Measurements from ENCODE around the gene INPP1. TPM values are rescaled to one million over a fixed set of nuclear protein-coding genes. Genes with fewer than 3 reads are reported as not detected.
"Not testable (repeated sequence)": the region's sequence is repeated elsewhere in the genome, so short reads cannot be mapped to it uniquely, and the experiment has no call there.

INPP1 gene
- total RNA-seq, 2 experiments from 2014 or later, result 6.3 to 7.0 TPM

DNA sequence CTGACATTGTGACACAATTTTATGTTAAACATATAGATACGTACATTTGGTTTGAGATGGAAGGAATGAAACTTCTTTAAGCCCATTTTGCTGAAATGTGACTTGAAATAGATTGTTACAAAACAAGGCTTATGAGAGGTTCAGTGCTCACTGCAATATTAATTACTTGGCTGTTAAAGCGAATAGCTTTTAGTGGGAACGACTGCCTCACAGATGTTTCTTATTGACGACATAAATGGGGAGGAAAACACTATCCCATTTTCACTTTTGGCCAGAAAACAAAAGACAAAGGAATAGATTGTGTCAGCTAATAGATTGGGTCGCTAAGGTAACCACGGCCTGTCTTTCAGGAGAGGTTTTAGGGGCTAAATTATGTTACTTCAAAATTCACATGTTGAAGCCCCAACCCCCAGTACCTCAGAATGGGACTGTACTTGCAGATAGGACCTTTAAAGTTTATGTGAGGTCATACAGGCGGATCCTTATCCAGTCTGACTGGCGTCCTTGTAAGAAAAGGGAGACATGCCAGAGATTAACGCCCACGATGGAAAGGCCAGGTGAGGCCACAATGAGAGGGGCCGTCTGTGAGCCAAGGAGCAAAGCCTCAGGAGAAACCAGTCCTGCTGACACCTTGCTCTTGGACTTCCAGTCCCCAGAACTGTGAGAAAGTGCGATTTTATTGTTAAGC lies 10.8 kb downstream of the INPP1 start:
- DNase-seq, result no peak
- Mint-ChIP-seq H3K4me1 (ENCODE audit: low read depth) (peaks cover 4% of the 10 kb centered on the region), H3K27ac (no peak overlapping the region), H3K36me3 (ENCODE audit: low read depth) (no peaks in the 10 kb centered on the region), H3K9me3 (no peaks in the 10 kb centered on the region), H3K4me3 (no peak overlapping the region), H3K27me3 (ENCODE audit: low read depth) (no peaks in the 10 kb centered on the region)
- CTCF ChIA-PET, result interaction anchor here (0.6 to 0.7 kb wide), 2 partner anchors 21 to 215 kb away, joined by 3 to 4 read pairs; no protein-coding TSS in a partner anchor
- intact Hi-C loops (cut with micrococcal nuclease), result no loop called here

- intact Hi-C loops (cut with micrococcal nuclease), result no loop called here
- Mint-ChIP-seq H3K27me3 (ENCODE audit: low read depth) (no peaks in the 10 kb centered on the region), H3K27ac (no peak overlapping the region), H3K4me1 (ENCODE audit: low read depth) (peaks cover 14% of the 10 kb centered on the region), H3K9me3 (no peaks in the 10 kb centered on the region), H3K36me3 (ENCODE audit: low read depth) (no peaks in the 10 kb centered on the region), H3K4me3 (no peak overlapping the region)
- CTCF ChIA-PET, result interaction anchor here (0.6 kb wide), 1 partner anchor 23 kb away, joined by 3 read pairs; no protein-coding TSS in a partner anchor
- no peak for DNase-seq
These were observed 12.7 kb downstream of the INPP1 start for GRCh38 chr2:190355968-190356644.

GRCh38 chr2:190357600-190357999 lies 14.2 kb downstream of the INPP1 start:
- no peak for DNase-seq
- H3K9me3 Mint-ChIP-seq, result no peaks in the 10 kb centered on the region
- intact Hi-C loops (cut with micrococcal nuclease), result no loop called here
- H3K27me3 Mint-ChIP-seq (ENCODE audit: low read depth), result no peaks in the 10 kb centered on the region
- CTCF ChIA-PET, result no interaction called here
- H3K4me1 Mint-ChIP-seq (ENCODE audit: low read depth), result peaks cover 19% of the 10 kb centered on the region
- H3K27ac Mint-ChIP-seq, result no peak overlapping the region
- H3K4me3 Mint-ChIP-seq, result no peak overlapping the region
- H3K36me3 Mint-ChIP-seq (ENCODE audit: low read depth), result no peaks in the 10 kb centered on the region

DNA sequence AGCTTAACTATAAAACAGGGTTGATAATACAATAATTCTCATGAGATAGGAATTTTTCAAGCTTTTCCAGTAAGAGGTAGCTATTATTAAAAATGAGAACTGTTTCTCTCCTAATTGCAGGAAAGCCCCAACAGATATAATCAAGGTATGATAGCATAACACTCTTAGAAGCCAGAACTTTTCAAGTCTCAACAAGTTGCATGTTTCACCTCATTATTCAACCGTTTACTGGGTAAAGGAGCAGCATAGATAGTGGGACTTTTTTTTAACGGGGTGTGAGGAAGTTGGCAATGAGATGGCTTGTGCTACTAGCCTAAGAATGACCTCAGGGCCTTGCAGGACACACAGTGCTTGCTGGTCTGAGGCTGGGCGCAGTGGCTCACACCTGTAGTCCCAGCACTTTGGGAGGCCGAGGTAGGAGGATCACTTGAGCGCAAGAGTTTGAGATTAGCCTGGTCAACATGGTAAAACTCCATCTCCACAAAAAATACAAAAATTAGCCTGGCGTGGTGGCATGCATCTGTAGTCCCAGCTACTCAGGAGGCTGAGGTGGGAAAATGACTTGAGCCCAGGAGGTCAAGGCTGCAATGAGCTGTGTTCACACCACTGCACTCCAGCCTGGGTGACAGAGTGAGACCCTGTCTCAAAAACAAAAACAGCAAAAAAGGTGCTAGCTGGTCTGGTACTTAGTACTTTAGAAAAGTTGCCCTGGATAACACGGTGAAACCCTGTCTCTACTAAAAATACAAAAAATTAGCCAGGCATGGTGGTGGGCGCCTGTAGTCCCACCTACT lies 15.5 kb downstream of the INPP1 start:
- H3K4me3 Mint-ChIP-seq; H3K9me3 Mint-ChIP-seq; DNase-seq; H3K27me3 Mint-ChIP-seq (ENCODE audit: low read depth); intact Hi-C loops (cut with micrococcal nuclease); H3K36me3 Mint-ChIP-seq (ENCODE audit: low read depth): not testable (repeated sequence)
- Mint-ChIP-seq H3K4me1 (ENCODE audit: low read depth) (peaks cover 23% of the 10 kb centered on the region), H3K27ac (peak overlapping the region; percentile 16)
- CTCF ChIA-PET, result interaction anchor here (1.2 to 1.5 kb wide), 3 partner anchors 9 to 38 kb away, joined by 3 read pairs; no protein-coding TSS in a partner anchor

DNA sequence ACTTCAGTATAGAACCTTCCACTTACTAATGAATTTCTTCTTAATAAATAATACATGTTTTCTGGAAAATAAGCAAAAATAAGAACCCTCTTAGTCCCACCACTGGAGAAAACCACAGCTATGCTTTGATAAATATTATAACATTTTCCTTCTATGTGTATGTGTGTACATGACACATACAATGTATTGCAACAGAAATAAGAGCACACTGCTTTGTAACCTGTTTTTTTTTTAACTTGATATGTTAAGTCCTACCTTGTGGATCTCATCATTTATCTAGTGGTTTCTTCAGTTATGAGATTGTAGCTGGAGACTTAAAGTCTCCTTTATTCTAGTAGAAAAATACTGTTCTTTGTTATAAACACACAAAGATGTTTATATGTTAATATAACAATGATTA lies 17.2 kb downstream of the INPP1 start:
- H3K27ac Mint-ChIP-seq, result no peak overlapping the region
- intact Hi-C loops (cut with micrococcal nuclease), result loop anchor here (1.0 to 2.0 kb wide), 2 partner anchors 18 to 40 kb away; partner anchors contain the start of gene INPP1
- peaks cover 23% of the 10 kb centered on the region for H3K4me1 Mint-ChIP-seq (ENCODE audit: low read depth)

DNA sequence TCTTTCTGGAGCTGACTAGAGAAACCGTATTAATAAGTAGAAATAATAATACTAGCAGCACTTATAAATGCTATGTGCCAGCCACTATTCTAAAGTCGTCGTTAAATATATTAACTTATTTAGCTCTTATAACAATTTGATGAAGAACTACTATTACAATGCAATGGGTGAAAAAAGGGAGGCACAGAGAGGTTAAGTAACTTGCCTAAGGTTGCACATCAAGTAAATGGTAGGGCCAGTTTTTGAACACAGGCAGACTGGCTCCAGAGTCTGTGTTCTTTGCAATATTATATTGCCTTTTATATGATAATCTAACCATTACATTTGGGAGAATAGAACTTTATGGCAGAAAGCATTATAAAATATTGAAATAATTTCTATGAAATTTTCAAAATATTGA lies 17.6 kb downstream of the INPP1 start:
- Mint-ChIP-seq H3K9me3 (no peaks in the 10 kb centered on the region), H3K36me3 (ENCODE audit: low read depth) (no peaks in the 10 kb centered on the region), H3K4me1 (ENCODE audit: low read depth) (peaks cover 23% of the 10 kb centered on the region), H3K4me3 (no peak overlapping the region), H3K27me3 (ENCODE audit: low read depth) (no peaks in the 10 kb centered on the region), H3K27ac (no peak overlapping the region)
- CTCF ChIA-PET, result interaction anchor here (0.6 to 1.1 kb wide), 2 partner anchors 272 to 372 kb away, joined by 3 read pairs; no protein-coding TSS in a partner anchor
- intact Hi-C loops (cut with micrococcal nuclease), result loop anchor here (1.0 to 2.0 kb wide), 2 partner anchors 18 to 41 kb away; partner anchors contain the start of gene INPP1
- DNase-seq, result no peak

More for the DNA sequence above, 17.2 kb downstream of the INPP1 start:
- DNase-seq, result no peak
- no peaks in the 10 kb centered on the region for H3K27me3 Mint-ChIP-seq (ENCODE audit: low read depth)
- CTCF ChIA-PET, result interaction anchor here (0.6 to 1.5 kb wide), 6 partner anchors 13 to 942 kb away, joined by 3 to 4 read pairs (median 3); partner anchors contain the start of gene INPP1
- peak overlapping the region; percentile 79 for H3K4me3 Mint-ChIP-seq
- no peaks in the 10 kb centered on the region for H3K36me3 Mint-ChIP-seq (ENCODE audit: low read depth)
- H3K9me3 Mint-ChIP-seq, result no peaks in the 10 kb centered on the region

DNA sequence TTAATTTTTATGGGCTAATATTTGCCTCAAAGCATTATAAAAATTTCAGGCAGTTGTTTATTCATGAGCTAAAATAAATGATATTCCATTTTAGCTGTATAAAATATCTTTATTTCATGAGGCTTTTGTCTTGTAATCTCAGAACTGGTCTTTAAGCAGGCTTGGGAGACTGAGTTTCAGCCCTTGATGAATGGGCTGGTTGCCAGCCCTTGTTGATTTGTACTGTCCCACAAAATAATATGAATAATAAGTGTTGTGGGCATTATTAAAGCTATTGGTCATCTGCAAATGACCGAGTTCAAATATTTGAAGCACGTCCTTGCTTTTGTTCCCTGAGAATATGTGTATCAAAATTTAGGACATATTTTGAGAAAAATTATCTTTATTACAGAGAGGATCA lies 18.2 kb downstream of the INPP1 start:
- DNase-seq, result no peak
- no peak overlapping the region for H3K4me3 Mint-ChIP-seq
- CTCF ChIA-PET, result interaction anchor here (1.1 kb wide), 2 partner anchors 17 to 273 kb away, joined by 3 read pairs; no protein-coding TSS in a partner anchor
- H3K27me3 Mint-ChIP-seq (ENCODE audit: low read depth), result no peaks in the 10 kb centered on the region
- no peaks in the 10 kb centered on the region for H3K9me3 Mint-ChIP-seq
- no peak overlapping the region for H3K27ac Mint-ChIP-seq
- H3K4me1 Mint-ChIP-seq (ENCODE audit: low read depth), result peaks cover 23% of the 10 kb centered on the region
- intact Hi-C loops (cut with micrococcal nuclease), result loop anchor here (2.0 kb wide), 1 partner anchor 19 kb away; the partner anchor contains the start of gene INPP1
- H3K36me3 Mint-ChIP-seq (ENCODE audit: low read depth), result no peaks in the 10 kb centered on the region

DNA sequence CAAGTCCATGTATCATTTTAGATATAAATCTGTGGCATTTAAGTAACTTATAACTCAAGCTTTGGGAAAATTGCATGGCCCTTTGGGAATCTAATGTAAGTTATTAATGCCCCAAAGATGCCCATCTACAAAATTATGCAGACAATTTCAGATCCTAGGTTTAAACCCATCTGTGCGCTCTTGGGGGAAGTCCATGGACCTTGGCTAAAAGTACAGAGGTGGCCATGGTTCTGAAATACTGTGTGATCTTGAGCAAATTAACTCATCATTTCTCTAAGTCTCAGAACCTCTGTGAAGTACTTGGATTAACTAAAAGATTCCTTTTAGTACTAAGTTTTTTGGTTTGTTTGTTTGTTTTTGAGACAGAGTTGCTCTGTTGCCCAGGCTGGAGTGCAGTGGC lies 19.5 kb downstream of the INPP1 start:
- Mint-ChIP-seq H3K4me3 (no peak overlapping the region), H3K27ac (no peak overlapping the region), H3K9me3 (no peaks in the 10 kb centered on the region), H3K4me1 (ENCODE audit: low read depth) (peaks cover 23% of the 10 kb centered on the region), H3K36me3 (ENCODE audit: low read depth) (no peaks in the 10 kb centered on the region), H3K27me3 (ENCODE audit: low read depth) (no peaks in the 10 kb centered on the region)
- CTCF ChIA-PET, result no interaction called here
- intact Hi-C loops (cut with micrococcal nuclease), result no loop called here
- no peak for DNase-seq

GRCh38 chr2:190365499-190366204 lies 22.3 kb downstream of the INPP1 start:
- H3K4me1 Mint-ChIP-seq (ENCODE audit: low read depth), result peaks cover 11% of the 10 kb centered on the region
- no peaks in the 10 kb centered on the region for H3K27me3 Mint-ChIP-seq (ENCODE audit: low read depth)
- intact Hi-C loops (cut with micrococcal nuclease), result no loop called here
- no peak overlapping the region for H3K4me3 Mint-ChIP-seq
- H3K36me3 Mint-ChIP-seq (ENCODE audit: low read depth), result no peaks in the 10 kb centered on the region
- no peak overlapping the region for H3K27ac Mint-ChIP-seq
- no peaks in the 10 kb centered on the region for H3K9me3 Mint-ChIP-seq
- no peak for DNase-seq
- CTCF ChIA-PET, result no interaction called here

GRCh38 chr2:190366248-190366753 lies 22.9 kb downstream of the INPP1 start:
- H3K36me3 Mint-ChIP-seq (ENCODE audit: low read depth), result no peaks in the 10 kb centered on the region
- H3K27me3 Mint-ChIP-seq (ENCODE audit: low read depth), result no peaks in the 10 kb centered on the region
- H3K9me3 Mint-ChIP-seq, result no peaks in the 10 kb centered on the region
- H3K4me1 Mint-ChIP-seq (ENCODE audit: low read depth), result peaks cover 9% of the 10 kb centered on the region
- intact Hi-C loops (cut with micrococcal nuclease), result no loop called here
- no peak overlapping the region for H3K27ac Mint-ChIP-seq
- CTCF ChIA-PET, result no interaction called here
- DNase-seq, result no peak
- no peak overlapping the region for H3K4me3 Mint-ChIP-seq

DNA sequence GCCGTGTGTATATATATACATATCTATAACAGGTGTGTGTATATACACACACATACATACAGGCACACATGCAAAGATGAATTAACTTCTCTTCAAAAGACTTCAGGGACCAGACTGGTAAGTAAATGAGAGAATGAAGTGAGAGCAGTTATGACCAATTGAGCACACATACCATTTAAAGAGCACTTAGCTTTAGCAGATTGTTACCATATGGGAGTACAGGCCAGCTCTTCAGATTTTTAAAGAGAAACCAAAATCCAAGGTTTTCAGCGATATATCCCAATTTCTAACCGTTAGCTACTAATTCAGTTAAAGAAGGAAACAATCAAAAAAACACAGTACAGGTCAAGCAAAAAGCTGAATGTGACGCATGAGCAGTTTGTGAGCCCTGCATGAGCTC lies 23.7 kb downstream of the INPP1 start:
- no peak overlapping the region for H3K27ac Mint-ChIP-seq
- DNase-seq, result no peak
- H3K4me1 Mint-ChIP-seq (ENCODE audit: low read depth), result peaks cover 6% of the 10 kb centered on the region
- CTCF ChIA-PET, result interaction anchor here (1.0 to 1.2 kb wide), 3 partner anchors 8 to 38 kb away, joined by 3 to 4 read pairs (median 3); no protein-coding TSS in a partner anchor
- no peaks in the 10 kb centered on the region for H3K27me3 Mint-ChIP-seq (ENCODE audit: low read depth)
- H3K4me3 Mint-ChIP-seq, result no peak overlapping the region
- no peaks in the 10 kb centered on the region for H3K36me3 Mint-ChIP-seq (ENCODE audit: low read depth)
- H3K9me3 Mint-ChIP-seq, result no peaks in the 10 kb centered on the region
- intact Hi-C loops (cut with micrococcal nuclease), result no loop called here
